GM19099 (cell line): Measurements from ENCODE around the gene SLIT3.

ENCODE experiments used
- POLR2A ChIP-seq: IDR thresholded peaks from 3 replicates; pipeline ENCODE4 v1.6.1; 2011; ENCODE audit warnings: low read depth; ENCODE audit not compliant: insufficient read length; ENCODE audit errors: extremely low read depth

Gene SLIT3

GRCh38 chr5:168802337-168802736, 498.6 kb downstream of the SLIT3 start:
- TF ChIP-seq POLR2A = no peak

GRCh38 chr5:168801567-168801966, 499.4 kb downstream of the SLIT3 start:
- no peak for TF ChIP-seq POLR2A

DNA sequence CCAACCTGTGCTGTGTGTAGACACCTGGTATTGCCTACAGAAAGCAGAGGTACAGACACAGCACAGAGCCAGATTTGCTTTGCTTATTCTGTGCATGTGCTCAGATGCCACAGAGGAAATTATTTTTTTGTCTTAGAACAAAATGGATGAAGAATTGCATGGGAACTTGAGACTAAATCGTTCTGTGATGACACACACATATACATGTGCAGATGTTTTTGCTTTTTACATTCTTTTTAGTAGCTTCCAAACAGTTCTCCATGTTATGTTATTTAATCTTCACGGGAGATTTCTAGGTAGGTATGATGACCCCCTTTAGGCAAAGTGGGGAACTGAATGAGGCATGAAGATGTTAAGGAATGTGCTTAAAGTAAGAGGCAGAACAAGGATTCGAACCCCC, 500.2 kb downstream of the SLIT3 start:
- no peak for TF ChIP-seq POLR2A

DNA sequence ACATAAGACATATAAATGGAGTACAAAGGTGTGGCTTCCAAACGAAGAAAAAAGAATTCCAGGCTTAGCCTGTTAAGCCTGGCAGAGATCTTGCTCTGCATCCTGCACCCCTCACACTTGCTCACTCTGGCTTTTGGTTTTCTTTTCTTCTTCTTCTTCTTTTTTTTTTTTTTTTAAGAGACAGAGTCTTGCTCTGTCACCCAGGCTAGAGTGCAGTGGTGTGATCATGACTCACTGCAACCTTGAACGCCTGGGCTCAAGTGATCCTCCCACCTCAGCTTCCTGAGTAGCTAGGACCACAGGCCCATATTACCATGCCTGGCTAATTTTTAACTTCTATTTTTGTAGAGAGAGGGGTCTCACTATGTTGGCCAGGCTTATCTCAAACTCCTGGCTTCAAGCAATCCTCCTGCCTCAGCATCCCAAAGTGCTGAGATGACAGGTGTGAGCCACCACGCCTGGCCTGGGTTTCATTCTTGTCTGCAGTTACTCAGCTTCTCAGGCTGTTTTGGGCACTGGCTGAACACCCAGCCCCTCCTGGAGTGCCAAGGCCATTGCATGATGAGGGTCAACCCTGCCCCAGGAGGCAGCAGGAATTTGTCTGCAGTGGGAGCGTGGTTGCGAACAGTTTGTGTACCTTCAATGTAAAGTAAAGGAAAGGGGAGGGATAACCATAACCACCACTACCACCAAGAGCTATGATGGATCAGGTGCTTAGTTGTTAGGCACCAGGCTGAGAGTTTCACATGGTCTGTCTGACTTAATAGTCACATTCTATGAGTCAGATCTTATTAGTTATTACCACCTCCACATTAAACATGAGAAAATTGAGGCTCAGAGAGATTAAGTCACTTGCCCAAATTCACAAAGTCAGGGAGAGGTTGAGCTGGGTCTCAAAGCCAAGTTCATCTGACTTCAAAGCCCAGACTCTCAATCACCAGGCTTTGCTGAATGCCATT, 502.6 kb downstream of the SLIT3 start:
- TF ChIP-seq POLR2A = no peak

DNA sequence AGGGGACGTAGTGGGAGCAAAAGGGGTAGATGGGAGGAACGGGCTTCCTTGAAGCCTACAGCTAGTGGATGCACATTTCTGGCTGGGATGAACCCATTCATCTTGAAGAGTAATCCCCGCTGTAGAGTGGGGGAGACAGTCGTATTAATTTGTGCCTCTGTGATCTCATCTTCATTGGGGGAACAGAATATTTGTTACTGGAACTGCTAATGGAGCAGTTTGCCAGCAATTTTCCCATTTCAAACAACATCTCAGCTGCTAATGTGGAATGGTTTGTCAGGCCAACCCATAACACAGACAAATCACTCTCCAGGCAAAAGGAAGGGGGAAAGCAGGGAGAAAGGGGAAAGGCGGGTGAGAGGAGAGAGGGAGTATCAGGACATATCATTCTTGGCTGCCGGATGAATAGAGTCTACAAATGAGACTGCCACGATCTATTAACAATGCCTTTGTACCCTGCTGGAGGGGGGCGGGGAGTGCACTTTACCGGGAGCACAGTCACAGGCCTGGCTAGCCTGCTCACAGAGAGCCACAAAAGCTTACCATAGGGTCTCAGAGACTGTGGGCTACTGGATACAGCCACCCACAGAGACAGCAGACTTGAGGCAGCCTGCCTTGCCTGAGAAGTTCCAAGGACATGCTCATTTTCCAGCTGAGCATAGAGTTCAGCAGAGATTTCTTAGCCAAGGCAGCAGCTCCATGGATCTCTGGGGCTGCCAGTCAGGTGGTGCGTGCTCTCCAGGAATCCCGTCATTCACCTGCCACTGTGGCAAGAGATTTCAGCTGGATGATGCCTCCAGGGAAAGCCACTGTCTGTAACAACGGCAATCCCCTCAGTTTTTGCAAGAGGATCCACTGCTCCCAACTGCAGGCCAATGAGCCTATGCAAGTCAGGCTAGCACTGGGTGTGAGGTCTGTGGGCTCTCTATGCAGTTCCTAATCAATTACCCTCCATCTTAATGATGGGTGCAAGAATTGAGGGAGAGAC, 504.1 kb downstream of the SLIT3 start:
- no peak for TF ChIP-seq POLR2A

DNA sequence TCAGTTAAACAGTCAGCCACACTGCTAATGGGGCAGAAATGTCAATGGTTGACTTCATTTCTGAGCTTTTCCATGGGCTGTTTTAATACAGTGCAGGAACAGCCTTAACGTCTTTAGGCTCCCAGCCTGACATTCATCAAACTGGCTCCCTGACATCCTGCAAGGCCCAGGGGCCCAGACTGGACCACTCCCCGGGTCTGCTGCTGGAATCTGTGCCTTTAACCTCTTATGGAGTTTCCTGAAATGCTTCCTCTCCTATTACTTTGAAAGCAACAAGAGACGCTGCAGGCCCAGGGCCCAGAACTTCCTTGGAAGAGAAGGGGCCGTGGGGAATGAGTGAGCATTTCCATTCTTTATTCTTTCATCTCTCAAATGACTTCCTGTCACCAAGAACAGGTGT, 504.9 kb downstream of the SLIT3 start:
- no peak for TF ChIP-seq POLR2A

- no peak for TF ChIP-seq POLR2A
Measured at GRCh38 chr5:168793841-168794837, 506.8 kb downstream of the SLIT3 start.

DNA sequence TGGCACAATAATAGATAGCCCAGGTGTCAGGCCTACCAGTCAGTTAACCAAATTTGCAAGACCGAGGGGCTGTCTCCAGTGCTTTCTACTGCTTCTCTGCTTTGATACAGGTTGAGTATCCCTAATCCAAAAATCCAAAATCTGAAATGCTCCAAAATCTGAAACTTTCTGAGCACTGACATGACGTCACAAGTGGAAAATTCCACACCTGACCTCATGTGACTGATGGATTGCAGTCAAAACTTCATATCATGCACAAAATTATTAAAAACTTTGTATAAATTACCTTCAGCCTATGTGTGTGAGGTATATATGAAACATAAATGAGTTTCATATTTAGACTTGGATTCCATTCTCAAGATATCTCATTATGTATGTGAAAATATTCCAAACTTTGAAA, 508.3 kb downstream of the SLIT3 start:
- TF ChIP-seq POLR2A = no peak

GRCh38 chr5:168790671-168791250, 510.2 kb downstream of the SLIT3 start:
- TF ChIP-seq POLR2A = no peak

- no peak for TF ChIP-seq POLR2A
Measured at GRCh38 chr5:168790002-168790635, 510.8 kb downstream of the SLIT3 start.

GRCh38 chr5:168788786-168789185, 512.2 kb downstream of the SLIT3 start:
- TF ChIP-seq POLR2A = no peak

DNA sequence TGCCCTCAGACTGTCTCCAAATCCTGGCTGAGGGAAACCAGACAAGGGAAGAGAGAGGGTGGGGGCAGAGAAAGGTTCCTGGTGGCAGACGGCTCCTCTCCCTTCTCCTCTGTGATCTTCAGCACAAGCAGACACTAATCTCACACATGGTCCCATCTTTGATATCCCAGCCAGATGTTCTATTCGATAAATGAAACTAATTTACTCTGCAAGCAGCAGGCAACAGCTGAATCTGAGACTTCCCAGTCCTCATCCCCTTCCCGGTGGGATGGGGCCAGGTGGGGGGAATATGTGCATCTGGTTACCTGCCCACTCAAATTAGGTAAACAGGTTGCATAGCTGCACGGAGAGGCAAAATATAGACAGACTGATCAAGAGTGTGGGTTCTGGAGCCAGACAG, 512.8 kb downstream of the SLIT3 start:
- no peak for TF ChIP-seq POLR2A

DNA sequence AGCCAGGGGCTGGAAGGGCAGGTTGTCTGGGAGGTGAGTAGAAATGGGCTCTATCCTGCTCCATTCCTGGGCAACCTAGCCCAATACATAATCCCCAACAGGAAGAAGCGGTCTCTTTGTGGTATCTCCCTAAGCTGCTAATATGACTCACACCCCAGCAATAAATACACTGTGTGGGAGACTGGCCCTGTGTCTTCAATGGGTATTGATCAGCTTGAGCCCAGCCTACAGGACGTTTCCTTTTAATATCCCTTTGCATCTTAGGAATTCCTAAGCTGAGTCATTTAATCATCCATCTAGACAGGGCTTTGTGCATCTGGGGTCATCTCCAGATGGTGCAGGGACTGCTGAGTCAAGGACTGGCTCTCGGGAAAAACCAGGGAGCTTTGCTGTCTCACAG, 514.8 kb downstream of the SLIT3 start:
- no peak for TF ChIP-seq POLR2A
